Trophoblast cell (in vitro differentiated cells and primary cell): ENCODE measurements around the gene ZNF525.

ENCODE experiments used
- DNase-seq, 2 donors: peaks; one replicate each; pipeline ENCODE4 v3.0.0-alpha.2; 2016
- H2AFZ ChIP-seq: 2 replicates; pipeline ENCODE4 v1.6.1; 2013; ENCODE audit warnings: low read length, moderate library complexity, mild to moderate bottlenecking; ENCODE audit not compliant: insufficient read depth, poor library complexity
- H2AK5ac ChIP-seq: 2 replicates; pipeline ENCODE4 v1.6.1; 2013; ENCODE audit warnings: mild to moderate bottlenecking, low read length
- H2BK120ac ChIP-seq: 2 replicates; pipeline ENCODE4 v1.6.1; 2013; ENCODE audit warnings: low read length, mild to moderate bottlenecking, moderate library complexity; ENCODE audit not compliant: insufficient read depth, poor library complexity
- H2BK12ac ChIP-seq: 2 replicates; pipeline ENCODE4 v1.6.1; 2013; ENCODE audit warnings: mild to moderate bottlenecking, low read length, moderate library complexity
- H2BK5ac ChIP-seq: 2 replicates; pipeline ENCODE4 v1.6.1; 2013; ENCODE audit warnings: low read length, low read depth, moderate library complexity, mild to moderate bottlenecking; ENCODE audit not compliant: poor library complexity
- H3K14ac ChIP-seq: 2 replicates; pipeline ENCODE4 v1.6.1; 2013; ENCODE audit warnings: mild to moderate bottlenecking, low read length
- H3K18ac ChIP-seq: 2 replicates; pipeline ENCODE4 v1.6.1; 2013; ENCODE audit warnings: mild to moderate bottlenecking, low read length
- H3K23ac ChIP-seq: 2 replicates; pipeline ENCODE4 v1.6.1; 2013; ENCODE audit warnings: low read length
- H3K27ac ChIP-seq: 2 replicates; pipeline ENCODE4 v1.5.1; 2013; ENCODE audit warnings: low read depth, mild to moderate bottlenecking, inconsistent platforms, low read length, moderate library complexity
- H3K27me3 ChIP-seq: 2 replicates; pipeline ENCODE4 v1.6.1; 2013; ENCODE audit warnings: inconsistent platforms, mild to moderate bottlenecking, low read length, moderate library complexity; ENCODE audit not compliant: insufficient read depth
- H3K36me3 ChIP-seq, 2 experiments: 1 replicate in 1 of 2; 2 replicates in 1 of 2; pipeline ENCODE4 v1.6.1; 2013; ENCODE audit warnings: low read length in 2 of 2, mild to moderate bottlenecking in 2 of 2, moderate library complexity in 1 of 2; ENCODE audit not compliant: insufficient read depth in 2 of 2, control insufficient read depth in 1 of 2
- H3K4ac ChIP-seq: 2 replicates; pipeline ENCODE4 v1.6.1; 2013; ENCODE audit warnings: low read depth, mild to moderate bottlenecking, low read length, moderate library complexity
- H3K4me1 ChIP-seq, 2 experiments: 1 replicate in 1 of 2; 2 replicates in 1 of 2; pipeline ENCODE4 v1.6.1; 2013; ENCODE audit warnings: low read length in 2 of 2, mild to moderate bottlenecking in 2 of 2, moderate library complexity in 1 of 2; ENCODE audit not compliant: insufficient read depth in 2 of 2, control insufficient read depth in 1 of 2
- H3K4me2 ChIP-seq: 2 replicates; pipeline ENCODE4 v1.6.1; 2013; ENCODE audit warnings: inconsistent platforms, mild to moderate bottlenecking, low read length, moderate library complexity
- H3K4me3 ChIP-seq: 2 replicates; pipeline ENCODE4 v1.5.1; 2013; ENCODE audit warnings: mild to moderate bottlenecking, low read depth, low read length, inconsistent platforms
- H3K79me1 ChIP-seq: one replicate; pipeline ENCODE4 v1.6.1; 2013; ENCODE audit warnings: low read length
- H3K79me2 ChIP-seq: 2 replicates; pipeline ENCODE4 v1.6.1; 2013; ENCODE audit warnings: low read length, mild to moderate bottlenecking; ENCODE audit not compliant: control insufficient read depth, insufficient read depth, poor library complexity
- H3K9ac ChIP-seq: 2 replicates; pipeline ENCODE4 v1.6.1; 2013; ENCODE audit warnings: mild to moderate bottlenecking, low read length
- H3K9me3 ChIP-seq: 2 replicates; pipeline ENCODE4 v1.6.1; 2013; ENCODE audit warnings: low read depth, mild to moderate bottlenecking, control low read depth, inconsistent platforms, low read length; ENCODE audit not compliant: insufficient read depth
- H4K12ac ChIP-seq: 2 replicates; pipeline ENCODE4 v1.6.1; 2013; ENCODE audit warnings: low read depth, mild to moderate bottlenecking, low read length, moderate library complexity
- H4K8ac ChIP-seq: 2 replicates; pipeline ENCODE4 v1.6.1; 2013; ENCODE audit warnings: low read depth, mild to moderate bottlenecking, low read length, moderate library complexity
- H4K91ac ChIP-seq: one replicate; pipeline ENCODE4 v1.6.1; 2013; ENCODE audit warnings: low read depth, mild to moderate bottlenecking, low read length, moderate library complexity
- WGBS: extraction: QIAGEN DNeasy Blood & Tissue Kit; methylation state at CpG from one replicate; pipeline ENCODE4 v1.1.7; 2013; ENCODE audit warnings: missing lambda C conversion rate; ENCODE audit not compliant: insufficient read length, insufficient coverage; ENCODE audit errors: extremely low coverage; 5-methylcytosine and 5-hydroxymethylcytosine counted together

Gene ZNF525

GRCh38 chr19:53374743-53375142 lies 9.2 kb downstream of the ZNF525 start:
- Histone ChIP-seq H3K4me1 (peaks cover 4 to 6% of the 10 kb centered on the region in 2 experiments), H2BK120ac (no peak overlapping the region), H3K79me1 (peaks cover 2% of the 10 kb centered on the region), H3K4ac (no peak overlapping the region), H4K12ac (no peak overlapping the region), H2BK12ac (no peak overlapping the region), H2AK5ac (no peak overlapping the region), H3K18ac (no peak overlapping the region), H3K79me2 (peaks cover 1% of the 10 kb centered on the region), H3K14ac (no peak overlapping the region), H4K91ac (no peak overlapping the region), H3K4me2 (no peak overlapping the region), H4K8ac (no peak overlapping the region), H3K27me3 (no peaks in the 10 kb centered on the region), H2AFZ (no peak overlapping the region), H3K4me3 (no peak overlapping the region), H3K36me3 (peaks cover 31 to 34% of the 10 kb centered on the region in 2 experiments), H3K23ac (no peak overlapping the region), H3K27ac (no peak overlapping the region), H2BK5ac (no peak overlapping the region), H3K9me3 (peaks cover 2% of the 10 kb centered on the region), H3K9ac (no peak overlapping the region)
- no CpG with 5 or more reads among the region's 1 CpG for WGBS
- DNase-seq = no peak

- H4K8ac ChIP-seq = no peak overlapping the region
- H2BK120ac ChIP-seq = no peak overlapping the region
- H3K4me1 ChIP-seq = no peaks in the 10 kb centered on the region
- no peak overlapping the region for H3K4me3 ChIP-seq
- no peak overlapping the region for H2AK5ac ChIP-seq
- no peak overlapping the region for H3K27ac ChIP-seq
- no peak overlapping the region for H3K18ac ChIP-seq
- no peaks in the 10 kb centered on the region for H3K27me3 ChIP-seq
- H4K91ac ChIP-seq = no peak overlapping the region
- no peak overlapping the region for H3K23ac ChIP-seq
- H3K79me1 ChIP-seq = no peaks in the 10 kb centered on the region
- H3K9me3 ChIP-seq = peaks cover 6% of the 10 kb centered on the region
- WGBS = no CpG with 5 or more reads among the region's 3 CpGs
- H3K9ac ChIP-seq = no peak overlapping the region
- no peak overlapping the region for H3K4me2 ChIP-seq
- no peak overlapping the region for H3K4ac ChIP-seq
- H2BK12ac ChIP-seq = no peak overlapping the region
- H4K12ac ChIP-seq = no peak overlapping the region
- H2AFZ ChIP-seq = no peak overlapping the region
- H3K36me3 ChIP-seq = peaks cover 21 to 31% of the 10 kb centered on the region in 2 experiments
- H3K79me2 ChIP-seq = no peaks in the 10 kb centered on the region
- H3K14ac ChIP-seq = no peak overlapping the region
- DNase-seq = peak; percentile 56 to 90
- no peak overlapping the region for H2BK5ac ChIP-seq
Measured at GRCh38 chr19:53381376-53381775, 15.9 kb downstream of the ZNF525 start.

GRCh38 chr19:53388168-53388567 lies 22.7 kb downstream of the ZNF525 start:
- H3K27ac ChIP-seq = no peak overlapping the region
- H3K4ac ChIP-seq = no peak overlapping the region
- no peaks in the 10 kb centered on the region for H3K27me3 ChIP-seq
- no peak overlapping the region for H2AFZ ChIP-seq
- no peaks in the 10 kb centered on the region for H3K4me1 ChIP-seq
- H2BK5ac ChIP-seq = no peak overlapping the region
- no peak overlapping the region for H3K18ac ChIP-seq
- H3K36me3 ChIP-seq = no peaks in the 10 kb centered on the region
- WGBS = no CpG with 5 or more reads among the region's 3 CpGs
- DNase-seq = peak in 1 of 2 donors; percentile 8
- no peak overlapping the region for H2BK12ac ChIP-seq
- no peak overlapping the region for H3K23ac ChIP-seq
- H4K8ac ChIP-seq = no peak overlapping the region
- no peak overlapping the region for H4K12ac ChIP-seq
- no peak overlapping the region for H2AK5ac ChIP-seq
- H3K14ac ChIP-seq = no peak overlapping the region
- no peak overlapping the region for H3K4me3 ChIP-seq
- H3K79me2 ChIP-seq = no peaks in the 10 kb centered on the region
- H4K91ac ChIP-seq = no peak overlapping the region
- no peak overlapping the region for H3K9ac ChIP-seq
- H3K4me2 ChIP-seq = no peak overlapping the region
- H3K79me1 ChIP-seq = no peaks in the 10 kb centered on the region
- H2BK120ac ChIP-seq = no peak overlapping the region
- H3K9me3 ChIP-seq = peaks cover 8% of the 10 kb centered on the region

- Histone ChIP-seq H3K9me3 (peaks cover 7% of the 10 kb centered on the region), H3K4me2 (no peak overlapping the region), H3K18ac (no peak overlapping the region), H2AK5ac (no peak overlapping the region), H3K27ac (no peak overlapping the region), H2BK120ac (no peak overlapping the region), H2BK5ac (no peak overlapping the region), H2BK12ac (no peak overlapping the region), H3K27me3 (no peaks in the 10 kb centered on the region), H3K79me1 (no peaks in the 10 kb centered on the region), H3K14ac (no peak overlapping the region), H3K9ac (no peak overlapping the region), H3K4me3 (no peak overlapping the region), H4K8ac (no peak overlapping the region), H2AFZ (no peak overlapping the region), H3K79me2 (no peaks in the 10 kb centered on the region), H3K36me3 (no peaks in the 10 kb centered on the region), H4K12ac (no peak overlapping the region), H3K23ac (no peak overlapping the region), H4K91ac (no peak overlapping the region), H3K4ac (no peak overlapping the region), H3K4me1 (peaks cover under 1% of the 10 kb centered on the region in 2 experiments)
- DNase-seq = no peak
- no CpG with 5 or more reads among the region's 5 CpGs for WGBS
Measured at GRCh38 chr19:53388904-53389303, 23.4 kb downstream of the ZNF525 start.
